K562 (cell line): Measurements from ENCODE around the gene NUDT21. TPM values are rescaled to one million over a fixed set of nuclear protein-coding genes. Genes with fewer than 3 reads are reported as not detected.

Experiments
- ATF7 ChIP-seq: fragments of 450-650 bp; IDR thresholded peaks from 2 replicates; pipeline ENCODE4 v1.7.1; 2014; ENCODE audit warnings: mild to moderate bottlenecking, moderate library complexity
- CBX2 ChIP-seq: fragments of 200-600 bp; sonication (generic); IDR thresholded peaks from one replicate; pipeline ENCODE4 v1.6.1; 2012; ENCODE audit warnings: mild to moderate bottlenecking, low read length, inconsistent platforms; ENCODE audit not compliant: insufficient read depth, poor library complexity, severe bottlenecking
- CHD1 ChIP-seq: fragments of 200-600 bp; sonication (generic); IDR thresholded peaks from one replicate; pipeline ENCODE4 v1.6.1; 2012; ENCODE audit warnings: mild to moderate bottlenecking, moderate library complexity, low read length, inconsistent platforms
- ELF1 ChIP-seq: fragments of 200-800 bp; sonication (Bioruptor generic); IDR thresholded peaks from 2 replicates; pipeline ENCODE4 v1.6.1; 2016; ENCODE audit warnings: missing genetic modification characterization, missing compliant biosample characterization
- EP300 ChIP-seq: IDR thresholded peaks from 2 replicates; pipeline ENCODE4 v1.6.1; 2012; ENCODE audit warnings: low read length, improper control_type of control experiment
- ESRRA ChIP-seq: fragments of 450-650 bp; IDR thresholded peaks from 2 replicates; pipeline ENCODE4 v1.6.1; 2014; ENCODE audit warnings: low read depth, mild to moderate bottlenecking, moderate library complexity, borderline replicate concordance
- HDAC1 ChIP-seq, 2 experiments: fragments of 450-650 bp; IDR thresholded peaks; 2 replicates each; pipeline ENCODE4 v1.6.1; 2016 to 2017; ENCODE audit warnings: inconsistent platforms in 1 of 2, mild to moderate bottlenecking in 1 of 2, moderate library complexity in 1 of 2
- HDAC3 ChIP-seq: fragments of 450-650 bp; IDR thresholded peaks from 2 replicates; pipeline ENCODE4 v1.6.1; 2018; ENCODE audit warnings: borderline replicate concordance, mild to moderate bottlenecking, moderate library complexity; ENCODE audit not compliant: partially characterized antibody
- HES1 ChIP-seq: fragments of 450-650 bp; IDR thresholded peaks from 2 replicates; pipeline ENCODE4 v1.6.1; 2016; ENCODE audit warnings: low read depth, mild to moderate bottlenecking, moderate library complexity
- NR2C2 ChIP-seq, 2 experiments: fragments of 200-800 bp in 1 of 2; sonication (Bioruptor generic) in 1 of 2; sonication (generic) in 1 of 2; formaldehyde crosslinking in 1 of 2; IDR thresholded peaks; 2 replicates each; pipeline versions ENCODE4 v1.6.1 to v1.8.0; 2016 to 2022; ENCODE audit warnings: mild to moderate bottlenecking in 1 of 2, missing compliant biosample characterization in 1 of 2, missing genetic modification characterization in 1 of 2, missing genetic modification reagents in 1 of 2
- NRF1 ChIP-seq, 2 experiments: fragments of 450-650 bp; IDR thresholded peaks in 1 of 2; conservative IDR thresholded peaks in 1 of 2; 2 replicates each; pipeline ENCODE4 v1.6.1; 2014; ENCODE audit warnings: mild to moderate bottlenecking in 2 of 2
- RBM14 ChIP-seq: fragments of 200-400 bp; formaldehyde crosslinking; IDR thresholded peaks from 2 replicates; pipeline ENCODE4 v1.6.1; 2018; ENCODE audit warnings: low read depth, mild to moderate bottlenecking, low read length, moderate library complexity, borderline replicate concordance; ENCODE audit not compliant: insufficient read depth
- RCOR1 ChIP-seq, 2 experiments: IDR thresholded peaks; 2 replicates each; pipeline ENCODE4 v1.6.1; 2012; ENCODE audit warnings: low read depth in 2 of 2, low read length in 2 of 2, borderline replicate concordance in 1 of 2, improper control_type of control experiment in 1 of 2
- SMAD1 ChIP-seq: fragments of 150-350 bp; IDR thresholded peaks from 2 replicates; pipeline ENCODE4 v1.6.1; 2014; ENCODE audit warnings: low read length, low read depth; ENCODE audit not compliant: partially characterized antibody
- SRSF7 ChIP-seq: fragments of 200-400 bp; formaldehyde crosslinking; optimal IDR thresholded peaks from 2 replicates; pipeline ENCODE3; 2017; ENCODE audit warnings: mild to moderate bottlenecking, low read depth, low read length
- TFAM ChIP-seq: fragments of 250-450 bp; sonication (Bioruptor Pico); conservative IDR thresholded peaks from 2 replicates; pipeline ENCODE4 v1.5.0; 2021; ENCODE audit warnings: mild to moderate bottlenecking, moderate library complexity
- XRCC5 ChIP-seq: fragments of 200-400 bp; formaldehyde crosslinking; IDR thresholded peaks from 2 replicates; pipeline ENCODE4 v1.6.1; 2017; ENCODE audit warnings: low read depth, mild to moderate bottlenecking, low read length
- YY1 ChIP-seq, 3 experiments: IDR thresholded peaks; 2 replicates each; pipeline ENCODE4 v1.6.1; 2011; ENCODE audit warnings: low read length in 2 of 3, mild to moderate bottlenecking in 2 of 3, moderate library complexity in 2 of 3, borderline replicate concordance in 1 of 3, control low read depth in 1 of 3, low read depth in 1 of 3; ENCODE audit not compliant: insufficient read depth in 3 of 3, insufficient replicate concordance in 2 of 3, control insufficient read depth in 1 of 3, insufficient read length in 1 of 3; ENCODE audit errors: extremely low read depth in 1 of 3
- ZEB2 ChIP-seq: fragments of 450-650 bp; IDR thresholded peaks from 2 replicates; pipeline ENCODE4 v1.6.1; 2016
- ZSCAN29 ChIP-seq: fragments of 450-650 bp; IDR thresholded peaks from 2 replicates; pipeline ENCODE4 v1.6.1; 2017
- polyA plus RNA-seq, 8 experiments: library from polyadenylated mRNA; depleted of rRNA in 4 of 8; stranded (reverse) in 5 of 8; unstranded in 3 of 8; fragments of >200 nt; fragmentation: Nextera tagmentation in 2 of 8; fragmentation: Illumina TruSeq in 1 of 8; extraction: Ambion mirVana in 2 of 8; extraction: Trizol in 1 of 8; gene quantifications; 2 replicates each; pipeline versions ENCODE4 v1.2.1 to v1.2.3, GENCODE V29; 2011 to 2014; ENCODE audit warnings: inconsistent platforms in 1 of 8, missing spikeins in 1 of 8
- total RNA-seq, 7 experiments: library from RNA; depleted of rRNA in 6 of 7; stranded (reverse); fragments of >200 nt in 6 of 7; fragmentation: Illumina TruSeq in 2 of 7; extraction: Trizol in 2 of 7; gene quantifications; 2 replicates each; pipeline versions ENCODE4 v1.2.1 to v1.2.3, GENCODE V29; 2011 to 2021; ENCODE audit warnings: low replicate concordance in 1 of 7
- TF ChIP-seq, protein P1 (sequence below): fragments of 250-450 bp; sonication (Bioruptor Pico); IDR thresholded peaks from 2 replicates; pipeline ENCODE4 v1.5.1; 2021; ENCODE audit warnings: mild to moderate bottlenecking
- TF ChIP-seq, protein P2 (sequence below), 2 experiments: fragments of 450-650 bp in 1 of 2; sonication (generic) in 1 of 2; formaldehyde crosslinking in 1 of 2; IDR thresholded peaks in 1 of 2; conservative IDR thresholded peaks in 1 of 2; 2 replicates each; pipeline versions ENCODE4 v1.6.1 to v1.8.1; 2016 to 2023; ENCODE audit warnings: mild to moderate bottlenecking in 2 of 2, moderate library complexity in 2 of 2, inconsistent platforms in 1 of 2, missing genetic modification reagents in 1 of 2

Gene NUDT21
- total and polyA plus RNA-seq, 9 of the 15 experiments (the other 6 are each of a cell fraction or from before 2014, with no cell fraction given): 62.4 to 218 (median 121) TPM

- TF ChIP-seq NR2C2 (CRISPR knock-in tag; IDR thresholded peaks at IDR 0.05): no peak
- TF ChIP-seq NR2C2 (tag; IDR thresholded peaks at IDR 0.05): peak; percentile 61
- TF ChIP-seq ESRRA: peak; percentile 95
- TF ChIP-seq, protein P1, sequence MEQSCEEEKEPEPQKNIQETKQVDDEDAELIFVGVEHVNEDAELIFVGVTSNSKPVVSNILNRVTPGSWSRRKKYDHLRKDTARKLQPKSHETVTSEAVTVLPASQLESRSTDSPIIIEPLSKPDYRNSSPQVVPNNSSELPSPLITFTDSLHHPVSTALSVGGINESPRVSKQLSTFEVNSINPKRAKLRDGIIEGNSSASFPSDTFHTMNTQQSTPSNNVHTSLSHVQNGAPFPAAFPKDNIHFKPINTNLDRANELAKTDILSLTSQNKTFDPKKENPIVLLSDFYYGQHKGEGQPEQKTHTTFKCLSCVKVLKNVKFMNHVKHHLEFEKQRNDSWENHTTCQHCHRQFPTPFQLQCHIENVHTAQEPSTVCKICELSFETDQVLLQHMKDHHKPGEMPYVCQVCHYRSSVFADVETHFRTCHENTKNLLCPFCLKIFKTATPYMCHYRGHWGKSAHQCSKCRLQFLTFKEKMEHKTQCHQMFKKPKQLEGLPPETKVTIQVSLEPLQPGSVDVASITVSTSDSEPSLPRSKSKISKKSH (CRISPR knock-in tag): no peak
- TF ChIP-seq, protein P2, sequence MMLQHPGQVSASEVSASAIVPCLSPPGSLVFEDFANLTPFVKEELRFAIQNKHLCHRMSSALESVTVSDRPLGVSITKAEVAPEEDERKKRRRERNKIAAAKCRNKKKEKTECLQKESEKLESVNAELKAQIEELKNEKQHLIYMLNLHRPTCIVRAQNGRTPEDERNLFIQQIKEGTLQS (IDR thresholded peaks at IDR 0.05): peak; percentile 64
- TF ChIP-seq, protein P2 (CRISPR knock-in tag; conservative IDR thresholded peaks at IDR 0.05): no peak
- TF ChIP-seq NRF1 (conservative IDR thresholded peaks at IDR 0.05 in 1 of 2, IDR thresholded peaks at IDR 0.05 in 1 of 2): no peak
- TF ChIP-seq ZEB2: 0 out of 2 replicates have a peak, but pooled peaks have one; percentile 34
- TF ChIP-seq HES1: no peak
- no peak for TF ChIP-seq XRCC5
- no peak for TF ChIP-seq ZSCAN29
- no peak for TF ChIP-seq SMAD1
- no peak for TF ChIP-seq TFAM (CRISPR knock-in tag)
- TF ChIP-seq EP300: 0 out of 2 replicates have a peak, but pooled peaks have one; percentile 8
- TF ChIP-seq HDAC1 (IDR thresholded peaks at IDR 0.05): 0 out of 4 replicates have a peak, but pooled peaks of 1 of the 2 experiments have one; percentile 39
- TF ChIP-seq ATF7: peak; percentile 68; the same call in 1 of the 2 replicates
- no peak for TF ChIP-seq HDAC3
- TF ChIP-seq ELF1: no peak
- TF ChIP-seq CBX2: no peak
- peak in 1 of 2 experiments; percentile 6; a peak in 1 of 4 replicates for TF ChIP-seq RCOR1 (IDR thresholded peaks at IDR 0.05; ENCODE audit: borderline replicate concordance in 1 of 2, low read depth in 2 of 2, low read length in 2 of 2)
- TF ChIP-seq YY1 (IDR thresholded peaks at IDR 0.05; ENCODE audit: borderline replicate concordance in 1 of 3, control insufficient read depth in 1 of 3, extremely low read depth in 1 of 3, insufficient read depth in 3 of 3, insufficient read length in 1 of 3, insufficient replicate concordance in 2 of 3, low read depth in 1 of 3, low read length in 2 of 3): peak in 1 of 3 experiments; percentile 75
- TF ChIP-seq SRSF7: no peak
- no peak for TF ChIP-seq RBM14
- TF ChIP-seq CHD1: no peak
Observed at GRCh38 chr16:56421976-56422669, 29.0 kb downstream of the NUDT21 start (continued).
